Measurements from ENCODE around the gene RPS6KA5. TPM values are rescaled to one million over a fixed set of nuclear protein-coding genes. Genes with fewer than 3 reads are reported as not detected.

Gene RPS6KA5
- total RNA-seq, 1 experiment from 2014 or later: 24.2 TPM

DNA sequence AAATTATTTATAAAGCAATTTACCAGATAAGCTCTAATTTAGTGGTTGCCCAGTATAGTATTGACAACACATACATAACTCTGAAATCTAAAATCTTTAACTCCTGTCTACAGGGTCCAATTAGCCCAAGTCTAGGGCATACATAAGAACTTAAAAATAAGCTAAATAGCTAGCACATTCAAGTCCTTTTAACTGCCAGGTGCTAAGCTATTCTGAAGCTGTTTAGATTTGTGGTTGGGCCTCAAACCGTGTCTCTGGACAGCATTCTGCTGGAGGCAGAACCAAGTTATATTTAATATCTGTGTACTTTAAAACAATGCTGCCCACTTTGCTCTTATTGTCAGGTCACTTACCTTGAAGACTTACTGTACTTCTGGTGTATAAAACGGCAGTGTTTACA is 19.0 kb downstream of the RPS6KA5 start:
- DNase-seq (ENCODE audit: low read depth, low spot score) (no peak), ATAC-seq (no peak)
- Histone ChIP-seq H3K4me2 (ENCODE audit: low read length) (no peak overlapping the region), H3K4me1 (ENCODE audit: control insufficient read depth in 1 of 2, insufficient read depth in 2 of 2, low read length in 2 of 2) (peaks cover 0 to 3% of the 10 kb centered on the region in 2 experiments; a peak in 1 of 4 replicates), H3K9me3 (ENCODE audit: control insufficient read depth in 1 of 2, insufficient read depth in 1 of 2, low read depth in 1 of 2, low read length in 2 of 2) (no peaks in the 10 kb centered on the region), H3K9ac (ENCODE audit: low read length) (no peak overlapping the region), H3K27ac (ENCODE audit: low read depth, low read length) (no peak overlapping the region), H3K36me3 (ENCODE audit: control insufficient read depth in 1 of 2, insufficient read depth in 2 of 2, low read length in 2 of 2) (no peaks in the 10 kb centered on the region), H3K79me2 (ENCODE audit: insufficient read depth, low read length) (peaks cover 25% of the 10 kb centered on the region; the same call in 1 of the 2 replicates), H3K4me3 (replicated peaks in 1 of 2; ENCODE audit: low read depth in 1 of 2, low read length in 2 of 2) (no peak overlapping the region), H2AFZ (ENCODE audit: low read depth, low read length, poor library complexity, severe bottlenecking) (no peak overlapping the region), H4K20me1 (ENCODE audit: insufficient read depth) (no peaks in the 10 kb centered on the region), H3K27me3 (ENCODE audit: insufficient read depth, low read length) (no peaks in the 10 kb centered on the region), H3K9me2 (ENCODE audit: insufficient read depth) (no peaks in the 10 kb centered on the region)
- ChIA-PET RAD21 (ENCODE audit: low non-redundant PET in 1 of 2, low total read pairs in 2 of 2, uncharacterized antibody in 2 of 2, unreplicated experiment in 2 of 2) (no interaction called here), POLR2A (no interaction called here), CTCF (interaction anchor here (0.9 kb wide), 1 partner anchor 17 kb away, joined by 4 read pairs; no protein-coding TSS in a partner anchor)
- BruUV-seq (replicated peaks): no TSS peak
- no peak for TF ChIP-seq YY1 (IDR thresholded peaks at IDR 0.05; ENCODE audit: extremely low read depth, insufficient replicate concordance, low read depth, low read length)
- no peak for TF ChIP-seq POLR2AphosphoS5 (IDR thresholded peaks at IDR 0.05; ENCODE audit: low read depth, low read length)
- no peak for TF ChIP-seq ELF1 (IDR thresholded peaks at IDR 0.05; ENCODE audit: borderline replicate concordance, low read depth)
- intact Hi-C loops (cut with micrococcal nuclease): no loop called here

DNA sequence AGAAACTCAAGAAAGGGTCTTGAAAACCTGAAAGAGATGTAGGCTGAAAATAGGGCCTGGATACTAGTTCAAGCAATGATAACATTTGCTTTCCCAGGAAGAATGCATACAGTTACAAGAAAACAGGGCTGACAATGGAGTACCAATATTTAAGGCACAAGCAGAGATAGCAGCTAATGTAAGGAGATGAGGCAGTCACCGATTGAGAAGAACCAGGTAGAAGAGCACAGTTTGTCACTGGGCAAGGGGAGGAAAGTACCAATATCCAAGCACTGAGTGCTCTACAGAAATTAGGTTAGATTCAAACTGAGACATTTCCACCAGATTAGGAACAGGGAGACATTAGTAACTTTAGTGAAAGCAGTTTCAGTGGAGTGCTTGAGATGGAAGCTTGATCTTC is 19.9 kb downstream of the RPS6KA5 start:
- Histone ChIP-seq H3K27ac (ENCODE audit: low read depth, low read length) (no peak overlapping the region), H3K9me3 (ENCODE audit: control insufficient read depth in 1 of 2, insufficient read depth in 1 of 2, low read depth in 1 of 2, low read length in 2 of 2) (no peaks in the 10 kb centered on the region), H3K79me2 (ENCODE audit: insufficient read depth, low read length) (peaks cover 19% of the 10 kb centered on the region; the same call in 1 of the 2 replicates), H4K20me1 (ENCODE audit: insufficient read depth) (no peaks in the 10 kb centered on the region), H2AFZ (ENCODE audit: low read depth, low read length, poor library complexity, severe bottlenecking) (no peak overlapping the region), H3K4me3 (replicated peaks in 1 of 2; ENCODE audit: low read depth in 1 of 2, low read length in 2 of 2) (no peak overlapping the region), H3K4me2 (ENCODE audit: low read length) (no peak overlapping the region), H3K9me2 (ENCODE audit: insufficient read depth) (no peaks in the 10 kb centered on the region), H3K4me1 (ENCODE audit: control insufficient read depth in 1 of 2, insufficient read depth in 2 of 2, low read length in 2 of 2) (peaks cover 0 to 3% of the 10 kb centered on the region in 2 experiments; a peak in 1 of 4 replicates), H3K36me3 (ENCODE audit: control insufficient read depth in 1 of 2, insufficient read depth in 2 of 2, low read length in 2 of 2) (no peaks in the 10 kb centered on the region), H3K9ac (ENCODE audit: low read length) (no peak overlapping the region), H3K27me3 (ENCODE audit: insufficient read depth, low read length) (no peaks in the 10 kb centered on the region)
- RAD21 ChIA-PET (ENCODE audit: low non-redundant PET in 1 of 2, low total read pairs in 2 of 2, uncharacterized antibody in 2 of 2, unreplicated experiment in 2 of 2): no interaction called here
- no TSS peak for BruUV-seq (replicated peaks)
- CTCF ChIA-PET: no interaction called here
- TF ChIP-seq CEBPB (IDR thresholded peaks at IDR 0.05; ENCODE audit: low read depth) (no peak), ELF1 (IDR thresholded peaks at IDR 0.05; ENCODE audit: borderline replicate concordance, low read depth) (no peak), POLR2AphosphoS5 (IDR thresholded peaks at IDR 0.05; ENCODE audit: low read depth, low read length) (no peak), JUND (IDR thresholded peaks at IDR 0.05) (no peak), EZH2phosphoT487 (IDR thresholded peaks at IDR 0.05; ENCODE audit: borderline replicate concordance) (no peak), CTCF (IDR thresholded peaks at IDR 0.05 in 2 of 3, conservative IDR thresholded peaks at IDR 0.05 in 1 of 3; ENCODE audit: borderline replicate concordance in 1 of 3, insufficient read depth in 1 of 3, low read depth in 2 of 3, low read length in 2 of 3) (no peak), SRF (IDR thresholded peaks at IDR 0.05; ENCODE audit: low read depth) (no peak), TCF7L2 (IDR thresholded peaks at IDR 0.05; ENCODE audit: borderline replicate concordance, extremely low read depth, insufficient read depth, insufficient read length) (no peak), ZFX (IDR thresholded peaks at IDR 0.05) (no peak), POLR2A (IDR thresholded peaks at IDR 0.05; ENCODE audit: borderline replicate concordance, extremely low read depth, insufficient read depth, insufficient read length) (no peak)
- TF ChIP-seq, protein P1, sequence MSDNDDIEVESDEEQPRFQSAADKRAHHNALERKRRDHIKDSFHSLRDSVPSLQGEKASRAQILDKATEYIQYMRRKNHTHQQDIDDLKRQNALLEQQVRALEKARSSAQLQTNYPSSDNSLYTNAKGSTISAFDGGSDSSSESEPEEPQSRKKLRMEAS (IDR thresholded peaks at IDR 0.05): no peak
- intact Hi-C loops (cut with micrococcal nuclease): no loop called here
- POLR2A ChIA-PET: no interaction called here
- DNase-seq (ENCODE audit: low read depth, low spot score): no peak
- no peak for ATAC-seq

Data from HCT116 (cell line).